GM18505 (cell line): ENCODE data around the gene ZCWPW2.

Experiments
- ATAC-seq: cut with Tn5 transposase; IDR thresholded peaks from one replicate; pipeline ENCODE4 v1.9.1; 2021; ENCODE audit not compliant: unreplicated experiment
- POLR2A ChIP-seq: IDR thresholded peaks from 4 replicates; pipeline ENCODE4 v1.6.1; 2011; ENCODE audit warnings: borderline replicate concordance; ENCODE audit not compliant: insufficient read depth, insufficient read length; ENCODE audit errors: extremely low read depth

ZCWPW2 gene

GRCh38 chr3:28334552-28334951, 14.0 kb upstream of the ZCWPW2 start:
- TF ChIP-seq POLR2A, result no peak
- no peak for ATAC-seq

- no peak for TF ChIP-seq POLR2A
- ATAC-seq, result no peak
These were observed 13.3 kb upstream of the ZCWPW2 start for GRCh38 chr3:28335246-28335645.

GRCh38 chr3:28337230-28337629, 11.3 kb upstream of the ZCWPW2 start:
- ATAC-seq, result no peak
- TF ChIP-seq POLR2A, result no peak

- TF ChIP-seq POLR2A, result no peak
- no peak for ATAC-seq
These were observed 5.4 kb upstream of the ZCWPW2 start for GRCh38 chr3:28343144-28343543.

- ATAC-seq, result no peak
- TF ChIP-seq POLR2A, result no peak
These were observed 2.8 kb upstream of the ZCWPW2 start for GRCh38 chr3:28345690-28346089.

- no peak for TF ChIP-seq POLR2A
- ATAC-seq, result no peak
These were observed 902 bp upstream of the ZCWPW2 start for GRCh38 chr3:28347374-28348264.

GRCh38 chr3:28348265-28348628, 274 bp upstream of the ZCWPW2 start:
- ATAC-seq, result no peak
- no peak for TF ChIP-seq POLR2A

GRCh38 chr3:28349469-28350000, 1.0 kb downstream of the ZCWPW2 start:
- TF ChIP-seq POLR2A, result no peak
- no peak for ATAC-seq

GRCh38 chr3:28376424-28376823, 27.9 kb downstream of the ZCWPW2 start:
- TF ChIP-seq POLR2A, result no peak
- ATAC-seq, result no peak

GRCh38 chr3:28386049-28386448, 37.5 kb downstream of the ZCWPW2 start:
- TF ChIP-seq POLR2A, result no peak
- ATAC-seq, result no peak

GRCh38 chr3:28388978-28389377, 40.5 kb downstream of the ZCWPW2 start:
- no peak for TF ChIP-seq POLR2A
- no peak for ATAC-seq

- no peak for ATAC-seq
- TF ChIP-seq POLR2A, result no peak
These were observed 50.7 kb downstream of the ZCWPW2 start for GRCh38 chr3:28399206-28399605.

GRCh38 chr3:28406241-28406640, 57.7 kb downstream of the ZCWPW2 start:
- no peak for ATAC-seq
- TF ChIP-seq POLR2A, result no peak

- no peak for TF ChIP-seq POLR2A
- no peak for ATAC-seq
These were observed 100.9 kb downstream of the ZCWPW2 start for GRCh38 chr3:28449398-28449797.
